Subcutaneous abdominal adipose tissue (tissue), 5 donors: Measurements from ENCODE around the gene TNFSF13B.

ENCODE experiments used
- H3K27ac ChIP-seq: one replicate; pipeline ENCODE4 v1.7.0; 2013; ENCODE audit warnings: low read depth, mild to moderate bottlenecking, inconsistent platforms, low read length, moderate library complexity
- H3K27me3 ChIP-seq, 5 donors: one replicate each; pipeline ENCODE4 v1.7.0; 2013; ENCODE audit warnings: low read length in 5 of 5, inconsistent platforms in 1 of 5; ENCODE audit not compliant: control insufficient read depth in 5 of 5, insufficient read depth in 4 of 5
- H3K36me3 ChIP-seq, 5 donors: one replicate each; pipeline ENCODE4 v1.7.0; 2013; ENCODE audit warnings: low read length in 5 of 5; ENCODE audit not compliant: control insufficient read depth in 5 of 5, insufficient read depth in 5 of 5
- H3K4me1 ChIP-seq, 5 donors: one replicate each; pipeline ENCODE4 v1.7.0; 2013; ENCODE audit warnings: low read length in 5 of 5, mild to moderate bottlenecking in 3 of 5, moderate library complexity in 1 of 5; ENCODE audit not compliant: control insufficient read depth in 5 of 5, insufficient read depth in 5 of 5
- H3K4me3 ChIP-seq, 5 donors: one replicate each; pipeline ENCODE4 v1.7.0; 2013; ENCODE audit warnings: low read length in 5 of 5, low read depth in 1 of 5
- H3K9ac ChIP-seq, 5 donors: one replicate each; pipeline ENCODE4 v1.7.0; 2013; ENCODE audit warnings: low read length in 5 of 5, mild to moderate bottlenecking in 4 of 5, moderate library complexity in 3 of 5
- H3K9me3 ChIP-seq, 5 donors: one replicate each; pipeline ENCODE4 v1.7.0; 2013; ENCODE audit warnings: low read length in 5 of 5; ENCODE audit not compliant: control insufficient read depth in 5 of 5
- donor health status: healthy.
- donor health status: healthy.
- donor health status: healthy.
- donor health status: healthy.
- donor health status: healthy.

The TNFSF13B gene

DNA sequence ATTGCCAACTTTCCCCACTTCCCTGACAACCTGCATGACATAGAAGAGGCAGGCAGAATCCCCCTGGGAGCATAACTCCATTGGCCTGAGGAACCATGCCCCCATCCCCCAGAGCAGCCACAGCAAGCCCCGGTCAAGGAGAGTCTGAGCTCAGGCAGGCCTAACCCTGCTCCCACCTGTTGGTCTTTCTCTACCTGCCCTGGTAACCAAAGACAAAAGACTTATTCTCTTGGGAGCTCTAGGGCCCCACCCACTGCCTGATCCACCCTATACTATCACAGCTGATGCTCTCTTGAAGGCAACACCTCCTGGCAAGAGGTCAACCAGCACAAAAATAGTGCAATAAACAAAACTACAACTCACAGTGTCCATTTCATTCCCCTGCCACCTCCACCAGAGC, 59.3 kb downstream of the TNFSF13B start:
- Histone ChIP-seq H3K4me3 (no peak overlapping the region), H3K9me3 (no peaks in the 10 kb centered on the region), H3K27ac (no peak overlapping the region), H3K4me1 (no peaks in the 10 kb centered on the region), H3K36me3 (no peaks in the 10 kb centered on the region), H3K9ac (no peak overlapping the region), H3K27me3 (peaks cover 0 to 9% (median 8%) of the 10 kb centered on the region in 5 donors)

DNA sequence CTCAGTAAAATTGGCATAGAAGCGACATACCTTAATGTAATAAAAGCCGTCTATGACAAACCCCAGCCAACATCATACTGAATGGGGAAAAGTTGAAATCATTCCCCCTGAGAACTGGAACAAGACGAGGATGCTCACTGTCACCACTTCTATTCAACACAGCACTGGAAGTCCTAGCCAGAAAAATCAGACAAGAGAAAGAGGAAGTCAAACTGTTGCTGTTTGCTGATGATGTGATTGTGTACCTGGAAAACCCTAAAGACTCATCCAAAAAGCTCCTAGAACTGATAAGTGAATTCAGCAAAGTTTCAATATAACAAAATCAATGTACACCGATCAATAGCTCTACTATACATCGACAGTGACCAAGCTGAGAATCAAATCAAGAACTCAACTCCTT, 63.3 kb downstream of the TNFSF13B start:
- no peak overlapping the region for H3K4me3 ChIP-seq
- H3K27ac ChIP-seq: no peak overlapping the region
- H3K9me3 ChIP-seq: no peaks in the 10 kb centered on the region
- peaks cover 0 to 11% (median 4%) of the 10 kb centered on the region in 5 donors for H3K27me3 ChIP-seq
- H3K9ac ChIP-seq: no peak overlapping the region
- H3K4me1 ChIP-seq: no peaks in the 10 kb centered on the region
- H3K36me3 ChIP-seq: no peaks in the 10 kb centered on the region

DNA sequence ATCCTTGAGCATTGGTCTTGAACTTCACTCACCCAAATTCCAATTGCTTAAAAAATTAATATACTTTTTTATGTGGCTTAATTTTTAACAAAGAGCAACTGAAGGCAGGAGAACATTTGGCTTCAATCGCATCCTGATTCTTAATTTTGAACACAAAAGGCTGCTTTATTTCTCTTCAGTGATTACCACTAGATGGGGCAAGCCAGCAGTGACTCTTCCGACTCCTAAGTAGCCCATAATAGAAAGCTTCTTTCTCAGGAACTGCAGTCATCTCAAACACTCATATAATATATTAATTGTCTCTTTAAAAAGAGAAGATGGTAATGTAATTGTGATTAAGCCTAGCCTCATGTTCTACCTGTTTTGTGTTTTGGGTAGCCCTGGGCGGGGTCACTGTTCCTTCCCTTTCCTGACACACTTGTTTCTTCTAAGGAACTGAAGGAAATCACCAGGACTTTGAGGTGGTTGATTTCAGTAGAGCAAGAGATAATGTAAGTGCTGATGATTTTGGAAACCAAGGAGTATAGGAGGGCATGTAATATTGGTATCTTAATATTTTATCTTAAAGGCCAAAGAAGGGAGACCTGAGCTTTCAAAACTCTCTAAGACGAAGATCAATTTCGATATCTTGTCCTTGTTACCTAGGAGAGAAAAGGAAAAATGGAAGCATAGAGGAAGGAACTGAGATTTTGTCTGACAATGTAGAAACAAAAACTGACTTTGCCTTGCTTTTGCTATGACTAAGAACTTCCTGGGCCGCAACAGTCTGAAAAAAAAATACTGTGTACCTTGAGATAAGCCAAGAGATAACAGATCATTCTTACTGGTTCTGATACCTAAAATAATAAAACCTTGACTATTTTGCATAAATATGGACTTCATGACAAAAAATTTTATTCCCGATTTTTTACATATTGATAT, 73.1 kb downstream of the TNFSF13B start:
- H3K9ac ChIP-seq: no peak overlapping the region
- no peak overlapping the region for H3K27ac ChIP-seq
- H3K4me1 ChIP-seq: peaks cover 0 to 3% (median 0%) of the 10 kb centered on the region in 5 donors
- H3K36me3 ChIP-seq: no peaks in the 10 kb centered on the region
- H3K4me3 ChIP-seq: no peak overlapping the region
- no peaks in the 10 kb centered on the region for H3K27me3 ChIP-seq
- no peaks in the 10 kb centered on the region for H3K9me3 ChIP-seq

DNA sequence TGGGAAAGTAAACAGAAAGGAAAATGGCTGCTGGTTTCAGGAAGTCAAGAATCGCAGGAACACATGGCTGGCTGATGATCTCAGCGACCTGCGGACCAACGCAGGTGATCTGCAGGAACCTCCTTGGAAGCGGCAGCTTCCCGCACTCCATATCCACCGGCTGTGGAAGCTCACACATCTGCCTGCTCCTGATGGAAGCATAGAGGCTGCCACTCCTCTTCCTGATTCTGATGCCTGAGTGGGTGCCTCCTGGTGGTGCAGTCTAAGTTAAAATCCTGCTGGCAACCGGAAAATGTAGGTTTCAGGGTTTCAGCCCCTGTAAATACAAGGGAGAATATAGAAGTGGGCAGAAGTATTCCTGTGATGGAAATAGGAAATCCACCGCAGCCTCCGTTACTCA, 75.5 kb downstream of the TNFSF13B start:
- H3K36me3 ChIP-seq: no peaks in the 10 kb centered on the region
- no peak overlapping the region for H3K9ac ChIP-seq
- H3K27me3 ChIP-seq: no peaks in the 10 kb centered on the region
- no peak overlapping the region for H3K4me3 ChIP-seq
- no peaks in the 10 kb centered on the region for H3K9me3 ChIP-seq
- peaks cover 0 to 3% (median 0%) of the 10 kb centered on the region in 5 donors for H3K4me1 ChIP-seq
- no peak overlapping the region for H3K27ac ChIP-seq

DNA sequence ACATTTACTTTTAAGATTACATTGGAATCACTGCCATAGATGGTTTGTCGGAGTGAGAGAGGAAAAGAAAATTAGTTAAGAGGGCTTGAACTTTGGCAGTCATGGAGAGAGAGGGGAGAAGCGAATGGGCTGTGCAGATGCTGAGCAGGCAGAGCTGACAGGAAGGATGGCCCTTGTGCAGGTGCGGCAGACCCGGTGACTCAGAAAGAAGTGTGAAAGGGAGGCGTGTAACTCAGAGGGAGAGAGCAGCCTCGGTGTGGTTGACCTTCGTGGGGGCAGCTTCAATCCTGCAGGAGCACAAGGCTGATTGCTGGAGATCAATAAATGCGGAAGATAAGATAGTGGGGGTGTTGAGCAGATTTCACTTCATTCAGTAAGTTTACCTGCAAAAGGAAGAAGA, 76.9 kb downstream of the TNFSF13B start:
- H3K27ac ChIP-seq: no peak overlapping the region
- H3K27me3 ChIP-seq: peaks cover 0 to 2% (median 0%) of the 10 kb centered on the region in 5 donors
- H3K4me1 ChIP-seq: peaks cover 0 to 3% (median 0%) of the 10 kb centered on the region in 5 donors
- no peaks in the 10 kb centered on the region for H3K36me3 ChIP-seq
- no peak overlapping the region for H3K9ac ChIP-seq
- no peak overlapping the region for H3K4me3 ChIP-seq
- H3K9me3 ChIP-seq: no peaks in the 10 kb centered on the region

DNA sequence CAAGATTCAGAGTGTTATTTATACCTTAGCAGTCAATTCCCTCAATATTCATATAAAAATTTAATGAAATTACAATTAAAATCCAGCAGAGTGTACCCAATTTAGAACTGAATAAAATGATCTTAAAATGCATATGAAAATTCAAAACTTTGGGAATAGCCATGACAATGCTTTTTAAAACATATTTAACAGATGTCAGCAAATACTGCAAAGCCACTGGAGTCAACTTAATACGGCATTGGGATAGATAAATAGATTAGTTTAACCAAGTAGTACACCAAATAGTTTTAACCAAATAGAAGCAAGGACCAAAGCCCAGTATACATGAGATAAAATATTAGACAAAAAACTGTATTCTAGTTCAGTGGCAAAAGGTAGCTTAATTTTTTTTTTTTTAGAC, 79.8 kb downstream of the TNFSF13B start:
- no peaks in the 10 kb centered on the region for H3K36me3 ChIP-seq
- H3K27ac ChIP-seq: no peak overlapping the region
- peaks cover 0 to 8% (median 3%) of the 10 kb centered on the region in 5 donors for H3K4me1 ChIP-seq
- H3K9me3 ChIP-seq: no peaks in the 10 kb centered on the region
- no peak overlapping the region for H3K9ac ChIP-seq
- no peak overlapping the region for H3K4me3 ChIP-seq
- peaks cover 0 to 2% (median 0%) of the 10 kb centered on the region in 5 donors for H3K27me3 ChIP-seq

DNA sequence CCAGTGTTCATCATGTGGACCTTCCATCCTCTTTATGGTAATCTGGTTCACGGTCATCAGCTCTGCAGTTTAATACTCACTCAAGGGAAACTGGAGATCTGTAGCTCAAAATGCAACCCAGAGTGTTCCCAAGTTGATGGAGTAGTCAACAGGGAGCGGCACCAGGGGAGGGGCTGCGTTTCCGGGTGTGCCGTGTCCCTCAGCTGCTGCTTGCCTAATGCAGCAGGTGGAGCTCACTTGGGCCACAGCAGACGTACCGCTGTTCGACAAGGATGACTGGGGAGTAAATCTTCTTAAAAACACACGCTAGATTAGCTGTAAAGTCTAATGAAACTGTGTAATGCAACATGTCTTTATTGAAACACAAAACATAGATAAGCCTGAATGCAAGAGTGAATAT, 81.1 kb downstream of the TNFSF13B start:
- Histone ChIP-seq H3K27ac (no peak overlapping the region), H3K9ac (no peak overlapping the region), H3K4me3 (no peak overlapping the region), H3K4me1 (peaks cover 0 to 8% (median 3%) of the 10 kb centered on the region in 5 donors), H3K9me3 (no peaks in the 10 kb centered on the region), H3K27me3 (peaks cover 0 to 2% (median 0%) of the 10 kb centered on the region in 5 donors), H3K36me3 (no peaks in the 10 kb centered on the region)

DNA sequence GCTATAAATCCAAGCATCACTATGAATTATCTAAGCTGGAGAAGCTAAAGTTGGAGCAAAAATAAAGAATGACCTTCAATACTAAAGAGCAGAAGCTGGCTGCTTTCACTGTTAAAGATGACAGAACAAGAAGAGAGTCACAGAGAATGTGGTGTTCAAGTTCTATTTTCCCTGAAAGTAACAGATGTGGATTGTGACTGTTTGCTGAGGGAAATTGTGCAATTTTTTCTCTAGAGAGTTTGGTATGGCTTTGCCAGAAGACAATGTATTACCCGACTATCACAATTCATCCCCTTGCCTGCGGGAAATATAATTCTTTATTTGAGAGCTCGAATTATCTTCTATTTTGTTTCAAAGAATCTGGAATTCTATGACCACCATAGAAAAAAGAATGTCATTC, 83.1 kb downstream of the TNFSF13B start:
- Histone ChIP-seq H3K4me3 (no peak overlapping the region), H3K27ac (no peak overlapping the region), H3K36me3 (no peaks in the 10 kb centered on the region), H3K9me3 (no peaks in the 10 kb centered on the region), H3K4me1 (peaks cover 0 to 8% (median 3%) of the 10 kb centered on the region in 5 donors), H3K9ac (no peak overlapping the region), H3K27me3 (peaks cover 0 to 2% (median 0%) of the 10 kb centered on the region in 5 donors)

DNA sequence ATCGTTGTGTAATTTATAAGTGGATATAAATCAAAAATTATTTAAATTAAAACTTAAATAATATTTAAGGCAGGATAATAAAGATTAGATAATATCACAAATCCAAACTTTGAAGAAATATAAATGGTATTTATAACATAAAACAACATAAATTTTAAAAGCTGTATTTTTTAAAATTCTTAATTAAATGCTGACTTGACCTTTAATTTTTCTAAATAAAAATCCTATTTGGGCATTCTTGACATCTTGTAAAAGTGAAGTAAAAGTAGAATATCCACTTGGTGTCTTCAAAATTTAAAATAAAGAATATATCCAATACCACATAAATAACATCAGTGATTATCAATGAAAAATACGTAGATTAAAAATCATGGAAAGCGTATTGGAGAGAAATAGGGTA, 87.7 kb downstream of the TNFSF13B start:
- peaks cover 0 to 3% (median 0%) of the 10 kb centered on the region in 5 donors for H3K27me3 ChIP-seq
- H3K4me1 ChIP-seq: peaks cover 0 to 8% (median 3%) of the 10 kb centered on the region in 5 donors
- no peaks in the 10 kb centered on the region for H3K36me3 ChIP-seq
- no peak overlapping the region for H3K4me3 ChIP-seq
- H3K9ac ChIP-seq: no peak overlapping the region
- H3K9me3 ChIP-seq: no peaks in the 10 kb centered on the region
- no peak overlapping the region for H3K27ac ChIP-seq
